Stimulated activated CD8-positive, alpha-beta memory T cell treated with anti-CD3 and anti-CD28 coated beads, Interleukin-4, amount 100 ng/mL, for 4 hours (primary cell): Measurements from ENCODE around the gene VAV2.
"Not testable (repeated sequence)": the region's sequence is repeated elsewhere in the genome, so short reads cannot be mapped to it uniquely, and the experiment has no call there.

Experiments used
- DNase-seq, 2 donors: peaks; one replicate each; pipeline ENCODE4 v3.0.0-alpha.2; 2020; ENCODE audit warnings: low read depth in 2 of 2, low spot score in 1 of 2

Gene VAV2

DNA sequence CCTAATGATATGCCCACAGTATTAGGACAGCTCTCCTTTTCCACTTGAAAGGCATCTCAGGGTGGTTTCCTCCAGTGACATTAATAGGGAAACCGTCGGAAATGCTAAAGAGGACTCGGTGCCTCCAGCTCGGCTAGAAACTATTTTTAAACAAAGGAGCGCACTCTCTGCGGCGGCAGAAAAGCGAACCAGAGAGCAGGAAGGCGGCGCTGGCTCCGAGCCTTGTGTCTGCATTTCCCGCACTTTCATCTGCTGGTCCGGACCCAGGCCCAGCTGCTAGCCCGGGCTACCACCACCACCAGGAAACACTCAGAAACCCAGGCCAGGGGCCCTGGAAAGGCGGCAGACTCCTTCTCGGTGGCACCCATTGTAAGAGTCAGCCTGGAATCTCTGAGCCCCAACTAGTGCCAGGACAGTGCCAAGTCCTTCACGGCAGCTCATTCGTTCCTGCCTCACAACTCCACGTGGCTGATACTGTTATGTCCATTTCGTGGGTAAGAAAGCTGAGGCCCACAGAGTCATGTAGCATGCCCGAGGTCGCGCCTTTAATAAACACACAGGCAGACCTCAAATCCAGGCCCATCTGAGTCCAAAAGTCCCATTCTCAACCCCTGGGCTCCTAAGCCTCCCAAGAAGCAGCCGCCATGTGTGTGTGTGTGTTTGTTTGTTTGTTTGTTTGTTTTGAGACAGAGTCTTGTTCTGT, 73.9 kb downstream of the VAV2 start:
- no peak for DNase-seq

DNA sequence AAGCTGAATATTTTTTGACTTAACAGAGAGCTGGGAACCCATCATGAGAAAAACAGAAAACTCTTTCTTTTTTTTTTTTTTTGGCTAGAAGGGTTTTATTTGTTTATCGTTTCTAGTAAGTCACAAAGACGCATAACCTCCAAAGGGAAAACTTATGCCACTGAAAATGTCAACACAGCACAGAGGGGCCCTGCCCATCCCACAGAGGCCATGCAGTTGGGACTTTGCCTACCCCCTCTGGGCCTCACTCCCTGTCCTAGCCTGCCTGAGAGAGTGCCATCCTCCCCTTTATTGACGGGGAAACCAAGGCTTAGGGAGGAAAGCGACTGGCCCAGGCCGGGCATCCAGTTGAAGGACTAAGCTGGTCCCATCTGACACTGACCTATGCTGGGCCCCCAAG, 74.7 kb downstream of the VAV2 start:
- DNase-seq, result no peak

DNA sequence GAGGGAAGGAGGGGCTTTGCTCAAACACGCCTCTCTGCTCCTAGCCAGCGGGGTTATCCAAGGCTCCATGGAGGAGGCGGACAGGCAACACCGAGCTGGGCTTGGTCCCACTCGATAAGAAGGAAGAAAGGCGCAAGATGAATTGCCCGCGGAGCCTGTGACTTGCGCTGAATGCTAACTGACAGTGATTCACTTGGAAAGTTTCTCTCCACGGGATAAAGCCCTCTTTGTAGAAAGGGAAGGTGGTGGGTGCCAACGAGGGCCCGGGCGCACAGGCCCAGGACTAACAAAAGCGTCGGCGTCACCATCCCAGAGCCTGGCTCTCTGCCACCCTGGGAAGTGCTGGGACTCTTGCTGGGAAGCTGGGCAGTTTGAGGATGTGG, 76.0 kb downstream of the VAV2 start:
- DNase-seq, result no peak

DNA sequence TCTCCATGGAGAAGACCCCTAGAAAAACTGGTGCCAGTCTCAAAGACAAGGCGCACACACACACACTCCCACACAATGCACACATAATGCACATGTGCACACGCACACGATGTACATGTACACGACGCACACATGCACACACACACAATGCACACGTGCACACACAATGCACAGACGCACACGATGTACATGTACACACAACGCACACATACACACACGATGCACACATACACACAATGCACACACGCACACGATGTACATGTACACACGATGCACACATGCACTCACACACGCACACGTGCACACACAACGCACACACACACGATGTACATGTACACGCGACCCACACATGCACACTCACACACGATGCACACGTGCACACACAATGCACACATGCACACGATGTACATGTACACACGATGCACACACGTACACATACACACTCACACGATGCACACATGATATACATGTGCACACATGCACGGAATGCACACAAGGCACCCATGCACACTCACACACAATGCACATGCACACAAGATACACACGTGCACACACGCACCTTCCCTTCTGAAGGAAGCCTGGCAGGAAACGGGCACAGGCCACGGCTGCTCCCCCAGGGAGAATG, 76.5 kb downstream of the VAV2 start:
- DNase-seq, result no peak

DNA sequence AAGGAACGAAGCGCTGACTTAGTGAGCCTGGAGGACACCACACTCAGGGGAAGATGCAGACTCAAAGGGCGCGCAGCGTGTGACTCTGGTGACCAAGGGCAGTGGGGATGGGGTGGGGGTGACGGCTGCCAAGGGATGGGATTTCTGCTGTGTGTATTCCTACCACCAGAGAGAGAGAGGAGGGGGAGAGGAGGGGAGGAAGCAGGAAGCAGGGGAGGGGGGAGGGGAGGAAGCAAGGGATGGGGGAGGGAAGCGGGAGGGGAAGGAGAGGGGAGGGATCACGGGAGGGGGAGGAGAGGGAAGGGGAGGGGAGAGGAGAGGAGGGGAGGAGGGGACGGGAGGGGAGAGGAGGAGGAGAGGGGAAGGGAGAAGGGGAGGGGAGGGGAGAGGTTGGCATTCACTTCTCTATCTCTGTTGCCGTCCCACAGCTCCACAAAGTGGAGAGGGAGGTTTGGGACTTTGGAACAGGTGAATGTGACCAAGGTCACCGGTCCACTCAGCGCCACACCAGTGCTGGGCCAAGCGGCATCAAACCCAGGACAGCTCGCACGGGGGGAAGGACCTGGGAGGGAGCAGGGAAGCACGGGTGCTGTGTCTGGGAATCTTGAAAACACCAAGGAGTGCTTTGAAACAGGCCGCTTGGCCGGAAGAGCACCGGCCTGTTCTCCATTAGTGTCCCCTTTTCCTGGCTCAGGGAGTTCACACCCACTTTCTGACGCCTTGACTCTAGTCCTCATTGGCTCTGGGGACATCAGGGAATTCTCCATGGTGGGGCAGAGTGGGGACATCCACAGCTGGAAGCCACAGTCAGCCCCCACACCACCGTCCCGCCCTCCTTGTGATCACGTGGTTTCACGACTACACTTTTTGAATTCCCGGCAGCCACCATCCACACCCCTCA, 77.4 kb downstream of the VAV2 start:
- DNase-seq, result no peak

DNA sequence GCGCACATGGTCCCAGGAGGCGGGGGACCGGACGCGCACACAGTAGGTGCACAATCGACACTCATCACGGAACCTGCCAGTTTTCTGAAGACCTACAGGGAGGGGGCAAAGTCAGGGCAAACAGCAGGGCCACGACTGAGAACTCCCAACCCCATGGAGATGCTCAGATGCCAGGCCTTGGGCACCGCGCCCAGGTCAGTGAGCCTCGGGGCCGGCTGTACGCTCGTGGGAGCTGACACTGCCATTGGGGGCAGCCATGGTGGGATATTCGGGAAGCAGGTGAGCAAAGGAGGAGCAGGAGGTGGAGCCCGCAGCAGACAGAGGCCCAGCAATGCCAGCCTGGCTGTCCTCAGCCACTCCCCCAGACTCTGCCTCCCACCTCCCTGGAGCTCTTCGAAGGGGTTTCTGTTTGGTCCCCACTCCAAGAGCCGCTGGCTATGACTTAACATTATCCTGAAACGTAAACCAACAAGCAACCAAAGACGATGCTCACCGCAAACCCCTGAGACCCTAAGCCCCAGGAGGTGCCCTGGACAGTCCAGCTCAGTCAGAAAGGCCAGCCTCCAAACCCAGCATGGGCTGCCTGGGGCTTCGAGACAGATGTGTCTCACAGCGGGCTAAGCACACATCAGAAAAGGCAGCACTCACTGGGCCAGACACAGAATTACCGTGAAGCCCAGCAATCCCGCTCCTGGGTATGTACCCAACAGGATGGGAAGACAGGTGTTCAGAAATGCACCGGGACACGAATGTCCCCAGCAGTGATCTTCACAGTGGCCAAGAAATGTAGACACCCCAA, 78.4 kb downstream of the VAV2 start:
- no peak for DNase-seq

DNA sequence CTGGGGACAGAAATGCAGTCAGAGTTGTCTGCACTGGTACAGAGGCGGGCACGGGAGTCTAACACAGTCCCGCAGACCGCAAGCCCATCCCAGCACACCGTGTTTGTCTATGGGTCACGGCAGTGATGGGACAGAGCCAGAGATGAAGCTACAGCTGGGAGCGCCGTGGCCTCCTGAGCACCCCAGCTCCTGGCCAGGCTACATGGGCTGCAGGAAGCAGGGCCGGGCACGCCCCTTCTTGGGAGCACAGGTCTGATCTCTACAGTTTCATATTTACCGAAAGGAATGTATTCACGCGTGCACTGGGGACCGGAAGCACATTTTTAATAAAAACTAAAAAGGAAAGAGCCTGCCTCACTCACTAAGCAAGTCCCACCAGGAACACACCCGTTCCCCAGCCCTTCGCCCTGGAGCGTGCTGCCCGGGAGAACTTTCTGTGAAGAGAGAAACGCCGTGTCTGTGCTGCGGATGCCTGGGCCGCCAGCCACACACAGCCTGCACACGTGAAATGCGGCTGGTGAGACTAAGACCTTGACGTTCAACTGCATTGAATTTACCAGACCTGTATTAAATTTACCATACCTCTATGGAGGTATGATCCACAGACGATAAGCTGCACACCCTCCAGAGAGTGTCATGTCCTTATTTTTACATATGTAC, 81.1 kb downstream of the VAV2 start:
- no peak for DNase-seq

DNA sequence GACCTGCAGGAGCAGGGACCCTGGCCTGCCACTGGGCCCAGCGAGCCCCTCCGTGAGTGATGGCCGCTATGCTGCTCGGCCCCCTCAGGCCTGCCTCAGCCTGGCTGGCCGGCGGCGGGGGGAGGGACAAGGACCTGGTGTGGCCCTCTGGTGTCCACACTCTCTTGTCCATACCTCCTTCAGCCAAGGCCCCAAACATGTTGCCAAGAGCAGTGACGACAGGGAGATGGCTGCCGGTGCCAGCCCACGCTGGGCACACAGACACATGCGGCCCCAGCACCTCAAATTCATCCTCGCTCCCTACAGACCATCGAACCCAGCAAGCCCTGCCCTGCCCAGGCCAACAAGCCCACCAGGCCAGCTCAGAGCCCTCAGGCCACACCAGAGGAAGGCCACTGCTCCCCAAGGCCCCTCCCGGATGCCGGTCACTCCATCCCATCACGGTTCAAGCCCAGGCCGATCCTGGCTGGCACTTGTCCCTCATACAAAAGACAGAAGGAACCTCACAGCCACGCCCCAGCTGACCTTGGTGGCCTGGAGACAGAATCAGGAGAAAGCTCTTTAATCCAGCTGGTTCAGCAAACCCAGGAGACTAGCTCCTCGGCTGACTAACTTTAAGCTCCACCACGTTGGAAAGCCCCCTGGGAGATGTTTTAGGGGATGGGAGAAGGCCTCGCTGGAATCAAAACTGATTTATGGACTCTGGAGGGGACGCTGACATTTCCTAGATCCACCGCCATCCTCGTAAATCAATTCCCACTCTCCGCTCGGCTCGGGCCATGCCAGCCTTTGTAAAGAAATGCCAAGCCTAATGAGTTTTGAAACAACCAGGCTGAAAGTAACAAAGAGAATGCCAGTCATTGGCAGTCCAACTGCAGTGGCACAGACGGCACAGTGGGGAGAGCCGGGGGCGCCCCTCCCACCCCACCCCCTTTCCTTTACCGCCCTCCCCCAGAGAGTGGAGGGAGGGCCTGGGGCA, 84.9 kb downstream of the VAV2 start:
- DNase-seq, result no peak

DNA sequence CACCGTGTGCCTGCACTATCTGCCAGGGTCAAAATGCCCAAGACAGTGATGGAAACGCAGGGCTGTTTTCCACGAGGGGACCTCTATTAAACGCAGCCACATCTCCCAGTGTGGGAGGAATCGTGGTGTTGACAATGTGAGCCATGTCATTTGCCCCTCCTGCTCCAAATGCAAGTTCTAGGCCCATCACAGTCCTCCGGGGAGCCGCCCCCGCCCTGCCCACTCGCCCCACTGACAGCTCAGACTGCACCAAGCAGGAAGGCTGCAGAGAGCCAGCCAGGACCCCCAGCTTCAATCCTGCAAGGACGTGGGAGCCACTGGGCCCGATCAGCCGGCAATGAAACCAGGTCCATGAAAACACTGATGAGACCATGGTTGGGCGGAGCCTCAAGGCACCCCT, 85.9 kb downstream of the VAV2 start:
- DNase-seq, result no peak

DNA sequence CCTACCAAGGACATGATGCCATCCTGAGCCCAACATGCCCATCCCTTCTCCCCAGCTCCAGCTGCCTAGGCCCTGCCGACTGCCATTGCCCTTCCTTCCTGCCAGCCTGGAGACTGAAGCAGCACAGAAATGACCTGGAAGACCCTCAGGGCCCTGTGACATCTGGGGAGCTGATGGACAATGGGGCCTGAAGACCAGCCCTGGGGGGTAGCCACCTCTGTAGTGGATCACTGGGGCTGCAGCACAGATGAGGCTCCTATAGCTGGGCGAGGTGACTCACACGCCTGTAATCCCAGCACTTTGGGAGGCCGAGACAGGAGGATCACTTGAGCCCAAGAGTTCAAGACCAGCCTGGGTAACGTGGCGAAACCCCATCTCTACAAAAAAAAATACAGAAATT, 86.6 kb downstream of the VAV2 start:
- DNase-seq, result no peak

DNA sequence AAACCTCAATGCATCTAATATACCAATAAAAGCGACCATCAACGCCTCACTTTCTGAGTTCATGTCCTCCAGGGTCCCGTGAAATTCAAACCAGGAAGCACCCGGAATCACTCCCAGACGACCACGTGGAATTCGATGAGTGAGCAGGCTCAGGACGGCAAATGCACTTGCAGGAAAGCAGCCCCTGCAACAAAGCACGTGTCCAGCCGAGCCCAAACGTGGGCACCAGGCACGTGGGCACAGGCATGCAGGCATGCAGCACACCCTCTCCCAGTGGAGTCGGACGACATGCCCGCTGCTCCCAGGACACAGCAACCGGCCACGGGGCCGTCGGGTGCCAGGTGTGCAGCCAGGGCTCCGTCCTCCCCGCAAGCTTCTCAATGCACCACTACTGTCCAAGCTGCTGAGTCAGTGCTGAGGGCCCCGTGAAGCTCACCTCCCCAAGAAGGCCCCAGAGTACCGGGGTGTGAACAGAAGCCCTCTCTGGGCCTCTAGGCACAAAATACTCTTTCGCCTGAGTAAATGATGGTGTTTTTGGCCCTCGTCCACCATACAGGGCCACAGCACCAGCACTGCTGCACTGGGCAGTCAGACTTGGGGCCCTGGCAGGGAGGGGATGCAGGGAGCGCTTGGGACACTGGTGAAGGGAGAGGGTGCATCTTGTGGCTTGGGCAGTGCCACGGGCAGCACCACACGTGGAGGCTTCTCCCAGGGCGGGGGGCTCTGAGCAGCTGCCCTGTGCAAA, 87.6 kb downstream of the VAV2 start:
- no peak for DNase-seq

DNA sequence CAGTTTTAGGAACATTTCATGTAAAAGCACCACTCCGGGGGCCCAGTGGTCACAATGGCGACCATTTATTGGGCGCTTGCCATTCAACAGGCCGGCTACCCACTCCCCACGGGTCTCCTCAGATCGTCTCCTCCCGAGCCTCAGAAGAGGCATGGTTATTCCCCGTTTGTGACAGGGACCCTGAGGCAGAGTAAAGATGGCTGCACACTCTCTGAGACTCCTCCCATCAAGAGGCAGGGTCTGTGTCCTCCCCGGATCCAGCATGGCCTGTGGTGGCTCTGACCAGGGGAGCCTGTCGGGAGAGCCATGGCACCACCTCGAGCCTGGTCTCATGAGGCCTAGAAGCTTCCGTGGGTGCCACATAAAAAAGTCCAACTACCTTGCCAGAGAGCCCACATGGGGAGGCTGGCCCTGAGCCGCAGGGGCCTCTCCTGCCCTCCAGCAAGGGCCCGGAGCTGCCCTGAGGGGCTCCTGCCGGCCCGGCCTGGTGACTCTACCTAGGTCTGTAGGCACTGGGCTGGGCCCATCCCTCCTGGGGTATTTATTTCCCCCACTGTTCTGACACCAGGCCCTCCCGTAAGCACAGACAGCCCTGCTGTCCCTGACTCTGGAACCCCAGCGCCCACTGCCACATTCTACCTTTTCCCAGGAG, 90.8 kb downstream of the VAV2 start:
- no peak for DNase-seq

DNA sequence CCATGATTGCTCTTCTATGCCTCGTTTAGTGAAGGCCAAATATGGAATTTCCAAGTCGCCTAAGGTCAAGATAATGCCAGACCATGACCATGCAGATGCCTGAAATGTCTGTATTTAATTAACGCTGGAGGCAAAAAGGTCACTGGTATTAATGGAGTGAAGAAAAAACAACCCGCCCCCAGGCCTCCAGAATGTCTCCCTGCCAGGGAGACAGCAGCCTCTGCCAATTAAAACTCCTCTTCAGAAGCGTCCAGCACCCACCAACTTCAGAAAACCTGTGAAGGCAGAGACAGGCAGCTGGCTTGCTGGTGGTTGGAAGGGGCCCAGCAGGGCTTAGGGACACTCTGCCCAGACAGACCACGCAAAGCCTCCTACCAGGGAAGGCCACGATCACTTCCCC, 94.4 kb downstream of the VAV2 start:
- no peak for DNase-seq

DNA sequence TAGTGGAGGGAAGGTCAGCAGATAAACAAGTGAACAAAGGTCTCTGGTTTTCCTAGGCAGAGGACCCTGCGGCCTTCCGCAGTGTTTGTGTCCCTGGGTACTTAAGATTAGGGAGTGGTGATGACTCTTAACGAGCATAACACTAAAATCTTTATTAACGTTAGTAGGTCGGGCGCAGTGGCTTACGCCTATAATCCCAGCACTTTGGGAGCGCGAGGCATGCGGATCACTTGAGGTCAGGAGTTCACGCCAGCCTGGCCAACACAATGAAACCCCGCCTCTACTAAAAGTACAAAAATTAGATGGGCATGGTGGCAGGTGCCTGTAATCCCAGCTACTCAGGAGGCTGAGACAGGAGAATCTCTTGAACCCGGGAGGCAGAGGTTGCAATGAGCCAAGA, 96.1 kb downstream of the VAV2 start:
- DNase-seq, result not testable (repeated sequence)

DNA sequence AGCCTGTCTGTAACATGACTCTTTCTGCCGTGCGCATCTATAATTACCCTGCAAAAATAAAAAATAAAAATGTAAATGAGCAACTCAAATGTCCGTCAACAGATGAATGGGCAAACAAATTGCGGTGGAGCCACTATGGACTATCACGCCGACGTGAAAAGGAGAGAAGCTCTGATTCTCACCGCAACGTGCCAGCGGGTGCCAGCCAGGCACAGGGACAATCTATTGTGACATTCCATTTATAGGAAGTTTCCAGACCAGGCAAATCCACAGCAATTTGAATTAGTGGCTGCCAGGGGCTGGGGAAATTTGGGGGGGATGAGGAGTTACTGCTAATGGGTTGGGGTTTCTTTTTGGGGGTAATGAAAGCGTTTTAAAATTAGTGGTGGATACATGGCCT, 96.8 kb downstream of the VAV2 start:
- DNase-seq, result no peak

DNA sequence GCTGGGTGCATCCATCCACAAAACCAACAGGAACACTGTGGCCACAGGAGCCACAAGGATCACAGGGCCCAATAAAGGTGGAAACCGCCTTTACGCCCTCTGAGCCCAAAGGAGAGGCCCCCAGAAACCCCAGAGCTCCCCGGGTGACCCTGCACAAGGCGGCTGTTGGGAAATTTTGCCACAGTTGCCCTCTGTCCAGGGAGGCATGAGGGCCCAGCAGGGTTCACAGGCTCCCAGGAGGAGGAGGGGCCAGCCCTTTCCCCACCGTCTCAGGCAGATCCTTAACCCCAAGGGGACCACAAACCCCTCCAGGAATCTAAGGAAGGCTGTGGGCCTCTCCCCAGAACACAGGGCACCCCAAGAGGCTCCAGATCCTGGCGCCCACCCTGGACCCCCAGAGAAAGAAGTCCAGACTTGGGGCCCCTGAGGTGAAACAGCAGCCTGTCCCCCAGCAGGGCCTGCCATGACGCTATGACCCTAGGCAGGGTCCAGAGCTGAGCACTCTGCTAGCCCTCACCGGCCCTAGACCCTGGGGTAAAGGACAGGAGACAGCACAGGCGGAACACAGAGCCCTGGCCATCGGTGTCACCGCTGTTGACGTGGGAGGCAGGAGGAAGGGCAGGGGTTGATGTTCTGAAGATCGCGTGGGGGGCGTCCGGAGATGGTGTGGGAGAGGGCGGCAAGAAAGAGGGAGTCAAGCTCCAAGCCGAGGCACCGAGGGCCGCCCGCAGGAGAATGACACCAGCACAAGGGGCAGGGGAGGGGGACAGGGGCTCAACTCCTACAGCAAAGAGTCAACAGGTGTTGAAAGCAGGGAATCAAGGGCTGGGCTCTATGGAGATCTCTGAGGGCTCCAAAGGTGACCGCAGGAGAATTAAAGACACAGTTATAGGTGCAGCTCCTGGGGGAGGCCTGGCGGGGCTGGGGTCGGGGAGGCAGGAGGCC, 97.5 kb downstream of the VAV2 start:
- no peak for DNase-seq
